ENCODE data around the gene CCDC9B.

- TF ChIP-seq EZH2 (IDR thresholded peaks at IDR 0.05; ENCODE audit: insufficient read depth, poor library complexity, severe bottlenecking): no peak
- no peak for TF ChIP-seq EZH2phosphoT487 (IDR thresholded peaks at IDR 0.05; ENCODE audit: insufficient read depth, low read depth)
Observed at GRCh38 chr15:40322531-40323238, 18.1 kb downstream of the CCDC9B start.

Data from GM23248 (cell line).